NCI-H510A (cell line): ENCODE measurements around the gene GDF10.

Source experiments
- DNase-seq: peaks from one replicate; lab custom pipeline; 2025; lab: John Stamatoyannopoulos, UW

The GDF10 gene

DNA sequence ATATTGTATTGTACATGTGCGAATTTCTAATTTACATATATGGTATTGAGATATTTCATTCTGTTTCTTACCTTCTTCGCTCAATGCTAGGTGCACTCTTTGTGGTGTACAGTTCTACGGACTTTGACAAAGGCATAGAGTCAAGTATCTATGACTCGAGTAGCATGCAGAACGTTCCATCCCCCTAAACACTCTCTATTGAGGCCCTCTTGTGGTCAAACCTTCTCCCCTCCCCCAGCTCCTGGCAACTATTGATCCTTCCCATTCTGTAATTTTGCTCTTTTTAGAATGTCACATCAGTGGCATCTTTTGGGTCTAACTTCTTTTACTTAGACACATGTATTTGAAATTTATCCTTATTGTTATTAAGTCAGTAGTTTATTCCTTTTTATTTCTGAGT lies 30.7 kb upstream of the GDF10 start:
- DNase-seq, result no peak

DNA sequence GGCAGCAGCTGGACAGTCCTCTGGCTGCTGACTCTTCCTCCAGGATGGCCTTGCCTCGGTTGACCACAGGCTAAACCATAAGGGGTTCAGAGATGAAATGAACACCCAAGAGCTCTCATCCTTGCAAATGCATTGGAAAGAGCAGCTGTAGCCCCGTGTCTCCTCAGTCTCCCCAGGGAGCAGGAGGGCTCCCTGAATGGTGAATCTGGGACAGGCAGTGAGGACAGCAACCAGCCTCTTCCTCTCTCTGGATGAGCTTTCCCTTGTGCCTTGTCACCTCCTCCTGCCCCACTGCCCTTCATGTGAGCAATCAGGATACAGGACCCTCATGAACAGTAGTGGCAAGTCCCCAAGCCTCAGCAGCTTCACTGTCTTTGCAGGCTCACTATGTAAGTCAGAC lies 23.9 kb upstream of the GDF10 start:
- no peak for DNase-seq

- DNase-seq, result no peak
Observed at GRCh38 chr10:47276576-47277351, 23.2 kb upstream of the GDF10 start.

DNA sequence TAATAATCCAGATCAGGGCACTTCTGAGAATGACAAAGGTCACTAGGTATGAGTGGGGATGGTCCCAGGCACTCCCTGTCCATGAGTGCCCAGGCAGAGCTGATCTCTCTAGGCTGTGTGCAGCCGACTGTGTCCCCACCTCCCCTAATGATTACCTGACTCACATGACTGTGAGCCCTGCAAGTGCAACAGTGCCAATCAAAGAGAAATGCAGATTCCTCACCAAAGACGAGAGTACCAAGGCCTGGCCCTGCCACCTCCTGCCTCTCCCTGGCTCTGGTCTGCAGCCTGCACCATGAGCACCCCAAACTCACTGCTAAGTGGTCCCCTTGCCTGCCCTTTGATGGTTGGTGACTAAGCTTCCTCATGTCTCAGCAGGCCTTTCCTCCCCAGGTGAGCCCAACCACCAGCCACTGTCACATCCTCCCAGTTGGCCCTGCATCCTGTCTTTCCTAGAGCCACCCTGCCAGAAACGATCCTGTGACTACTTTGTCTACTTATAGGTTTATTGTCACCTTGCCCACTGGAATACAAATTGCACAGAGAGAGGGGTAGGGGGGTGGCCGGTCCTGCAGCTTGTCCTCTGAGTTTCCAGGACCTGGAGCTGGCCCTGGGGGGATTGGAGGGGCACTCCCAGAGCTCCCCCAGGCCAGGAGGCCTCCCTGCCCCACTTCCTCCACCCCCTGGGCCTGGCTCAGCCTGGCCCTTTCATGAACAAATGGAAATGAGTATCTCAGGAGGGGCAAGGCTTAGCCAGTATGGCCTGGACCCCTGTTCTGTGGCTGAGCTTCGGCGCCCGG lies 22.4 kb upstream of the GDF10 start:
- no peak for DNase-seq

DNA sequence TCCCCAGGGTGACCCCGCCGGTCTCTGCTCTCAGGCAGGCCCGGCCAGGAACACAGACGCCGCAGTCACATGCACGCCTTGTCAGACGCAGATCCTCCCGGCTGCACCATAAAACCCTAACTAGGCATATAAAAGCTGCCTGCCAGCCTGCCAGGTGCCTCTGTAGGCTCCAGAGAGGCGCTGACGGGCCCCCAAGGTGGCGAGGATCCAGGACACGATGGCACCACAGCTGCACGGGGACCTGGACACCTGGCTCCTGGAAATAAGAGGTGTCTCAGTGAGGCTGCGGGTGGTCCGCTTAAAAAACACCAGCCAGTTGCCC lies 21.9 kb upstream of the GDF10 start:
- no peak for DNase-seq

- DNase-seq, result no peak
Observed at GRCh38 chr10:47278720-47279119, 21.3 kb upstream of the GDF10 start.

DNA sequence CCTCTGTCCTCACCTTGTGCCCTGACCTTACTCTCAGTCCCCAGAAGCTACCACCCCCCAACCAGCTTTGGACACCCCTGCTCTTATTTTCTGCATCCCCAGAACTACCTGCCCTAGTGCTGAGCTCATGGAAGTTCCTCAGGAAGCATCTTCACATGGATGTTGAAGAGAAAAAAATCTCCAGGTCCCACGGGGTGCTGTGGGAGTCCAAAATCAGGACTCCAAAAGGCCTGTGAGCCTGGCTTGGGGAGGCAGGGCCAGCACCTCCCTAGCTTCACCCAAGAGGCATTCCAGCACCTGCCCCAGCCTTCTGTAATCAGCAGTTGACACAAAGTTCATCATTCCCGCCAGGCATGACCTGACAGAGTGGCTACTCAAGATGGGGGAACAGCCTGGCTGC lies 20.7 kb upstream of the GDF10 start:
- no peak for DNase-seq

DNA sequence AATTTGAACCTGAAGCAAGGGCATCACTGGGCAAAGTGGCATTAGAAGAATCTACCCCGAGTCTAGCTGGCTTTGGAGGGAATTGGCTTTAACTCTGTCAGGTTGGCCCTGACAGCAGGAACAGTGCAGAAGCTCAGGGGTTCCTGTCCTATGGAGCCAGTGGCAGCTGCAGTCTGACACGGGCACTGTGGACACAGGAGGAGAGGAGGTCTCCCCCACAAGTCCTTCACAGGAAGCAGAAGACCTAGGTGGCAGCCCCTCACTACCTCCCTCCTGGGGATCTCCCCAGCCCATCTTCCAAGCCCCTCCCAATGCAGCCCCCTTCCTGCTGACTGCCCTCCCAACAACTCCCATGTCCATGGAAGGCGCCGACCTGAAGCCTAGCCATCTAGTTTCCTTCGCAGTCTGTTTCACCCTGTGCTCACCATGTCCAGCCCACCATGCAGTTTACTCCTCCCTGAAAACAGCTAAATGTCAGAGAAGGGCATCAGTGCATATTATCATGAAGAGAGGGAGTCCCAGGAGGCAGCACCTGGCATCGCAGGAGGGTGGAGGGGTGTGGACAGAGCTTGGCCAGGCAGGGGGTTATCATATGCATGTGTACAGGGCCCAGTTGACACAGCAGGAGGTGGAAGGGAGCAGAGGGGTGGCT lies 17.9 kb upstream of the GDF10 start:
- DNase-seq, result no peak

DNA sequence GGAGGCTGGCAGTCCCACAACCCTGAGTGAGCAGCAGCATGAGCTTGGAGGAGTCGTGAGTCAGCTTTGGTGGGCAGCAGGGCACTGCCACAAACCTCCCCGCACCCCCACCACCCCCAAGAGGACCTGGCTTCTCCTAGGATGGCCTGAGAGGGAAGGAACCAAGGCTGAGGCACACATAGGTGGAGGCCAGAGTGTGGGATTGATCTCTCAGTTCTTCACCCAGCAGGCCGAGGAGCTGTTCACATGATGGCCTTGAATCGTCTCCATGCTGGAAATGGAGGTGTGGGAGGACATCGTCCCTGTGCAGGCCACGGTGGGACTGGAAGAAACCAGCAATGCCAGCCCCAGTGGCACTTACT lies 17.4 kb upstream of the GDF10 start:
- no peak for DNase-seq

DNA sequence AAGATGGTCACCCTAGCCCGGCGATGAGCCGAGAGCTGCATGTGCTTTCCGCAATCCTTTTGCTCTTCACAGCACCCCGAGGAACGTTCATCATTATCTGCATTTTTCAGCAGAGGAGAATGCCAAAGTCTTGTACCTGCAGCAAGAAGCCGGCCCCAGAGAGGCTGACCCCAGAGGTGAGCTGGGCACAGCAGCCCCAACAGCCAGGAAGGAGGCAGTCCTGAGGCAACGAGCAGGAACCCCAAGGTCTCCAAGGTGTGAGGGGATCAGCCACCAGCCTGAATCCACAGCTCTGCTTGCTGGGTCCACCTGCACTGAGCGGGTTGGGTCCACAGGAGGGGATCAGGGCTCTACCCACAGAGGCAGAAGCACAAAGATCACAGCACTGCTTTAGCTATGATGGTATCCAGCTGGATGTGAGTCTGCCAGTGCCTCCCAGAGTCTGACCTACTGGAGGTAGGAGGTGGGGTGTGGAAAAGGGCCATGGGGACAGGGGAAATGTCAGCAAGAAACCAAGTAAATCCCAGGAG lies 16.8 kb upstream of the GDF10 start:
- DNase-seq, result no peak

- DNase-seq, result no peak
Observed at GRCh38 chr10:47283848-47284247, 16.1 kb upstream of the GDF10 start.

- no peak for DNase-seq
Observed at GRCh38 chr10:47285381-47286115, 14.4 kb upstream of the GDF10 start.

GRCh38 chr10:47286116-47286505 lies 13.9 kb upstream of the GDF10 start:
- DNase-seq, result no peak

DNA sequence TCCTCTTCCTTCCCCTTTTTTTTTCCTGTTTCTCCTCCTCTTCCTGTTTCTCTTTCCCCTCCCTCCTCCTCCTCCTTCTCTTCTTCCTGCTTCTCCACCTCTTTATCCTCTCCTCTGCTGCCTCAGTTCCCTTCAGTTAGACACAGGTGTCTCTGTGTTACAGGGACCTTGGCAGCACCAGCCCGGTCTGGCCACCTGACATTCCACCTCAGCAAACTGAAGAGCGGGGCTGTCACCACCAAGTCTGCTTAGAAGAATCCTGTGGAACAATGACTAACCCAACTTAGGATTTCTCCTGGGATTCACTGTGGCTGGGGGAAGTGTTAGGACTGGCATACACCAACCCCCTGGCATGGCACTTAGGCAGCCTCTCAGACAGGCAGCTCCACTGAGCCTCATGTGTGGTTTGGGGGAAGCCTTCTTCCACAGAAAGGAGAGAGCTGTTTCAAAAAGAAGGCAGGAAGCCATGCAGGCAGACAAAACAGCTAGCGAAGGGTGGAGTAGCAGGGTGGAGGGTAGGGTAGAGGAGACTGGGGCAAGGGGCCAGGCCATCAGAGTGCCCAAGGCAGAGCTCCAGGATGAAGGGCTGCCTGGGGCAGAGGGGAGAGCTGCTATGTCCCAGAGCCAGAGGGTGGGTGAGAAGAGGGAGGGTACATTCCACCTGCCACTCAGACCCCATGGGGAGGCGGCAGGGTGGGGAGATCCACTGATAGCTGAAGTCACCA lies 13.2 kb upstream of the GDF10 start:
- DNase-seq, result no peak

DNA sequence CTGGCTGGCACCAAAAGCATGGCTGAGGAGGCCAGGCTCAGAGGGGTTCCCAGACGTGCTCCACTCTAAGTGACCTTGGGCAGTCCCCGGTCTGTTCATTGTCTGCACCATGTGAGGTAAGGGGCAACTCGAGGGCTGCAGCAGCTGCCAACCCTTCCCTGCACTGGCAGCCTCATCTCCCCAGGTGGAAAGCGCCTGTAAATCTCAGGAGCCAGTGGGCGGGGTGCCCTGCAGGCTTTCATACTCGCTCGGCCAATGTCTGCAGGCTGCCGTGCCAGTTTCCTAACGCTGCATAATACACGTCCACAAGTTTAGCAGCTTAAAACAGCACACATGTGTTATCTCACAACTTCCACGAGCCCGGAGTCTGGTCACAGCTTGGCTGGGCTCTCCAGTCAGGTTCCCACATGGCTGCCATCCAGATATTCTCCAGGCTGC lies 12.6 kb upstream of the GDF10 start:
- no peak for DNase-seq

DNA sequence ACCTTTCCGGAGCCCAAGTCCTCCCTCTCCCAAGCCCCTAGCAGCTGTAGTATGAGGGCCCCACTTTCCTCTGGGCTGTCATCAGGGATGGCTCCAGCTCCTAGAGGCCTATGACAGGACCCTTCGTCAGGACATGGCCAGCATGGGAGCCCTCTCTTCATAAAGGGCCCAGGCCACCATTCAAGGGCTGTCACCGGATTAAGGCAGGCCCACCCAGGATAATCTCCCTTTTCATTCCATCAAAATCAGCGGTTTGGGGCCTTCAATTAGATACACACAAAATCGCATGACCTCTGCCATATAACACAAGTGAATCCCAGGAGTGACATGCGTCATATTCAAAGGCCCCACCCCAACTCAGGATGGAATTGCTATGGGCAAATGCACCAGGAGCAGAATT lies 12.2 kb upstream of the GDF10 start:
- no peak for DNase-seq

GRCh38 chr10:47288236-47288635 lies 11.8 kb upstream of the GDF10 start:
- no peak for DNase-seq

DNA sequence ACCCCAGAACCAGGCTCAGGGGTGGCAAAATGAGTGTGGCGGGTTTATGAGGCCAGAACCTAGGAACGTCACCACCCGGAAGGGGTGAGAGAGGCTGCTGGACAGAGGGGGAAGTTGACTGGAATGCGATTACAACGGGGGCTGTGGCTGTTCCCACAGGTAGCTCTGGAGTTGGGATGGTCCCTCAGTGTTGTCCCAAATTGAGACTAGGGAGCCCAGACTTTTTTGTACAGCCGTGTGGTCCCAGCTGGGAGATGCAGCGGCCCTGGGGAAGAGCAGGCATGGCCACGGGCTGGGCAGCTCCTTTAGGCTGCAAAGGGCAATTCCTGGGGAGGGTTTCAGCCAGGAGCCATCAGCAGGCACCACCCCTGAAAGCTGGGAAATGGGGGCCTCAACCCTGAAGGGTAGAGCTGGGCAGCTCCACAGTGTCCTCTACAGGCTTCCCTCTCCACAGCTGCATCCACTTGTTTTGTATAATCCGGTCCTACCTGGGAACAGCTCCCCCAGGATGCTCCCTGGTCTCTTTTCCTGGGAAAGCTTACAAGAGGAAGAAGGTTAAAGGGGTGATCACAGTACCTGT lies 11.0 kb upstream of the GDF10 start:
- DNase-seq, result no peak

- no peak for DNase-seq
Observed at GRCh38 chr10:47289921-47290320, 10.1 kb upstream of the GDF10 start.

GRCh38 chr10:47290338-47290737 lies 9.7 kb upstream of the GDF10 start:
- no peak for DNase-seq

GRCh38 chr10:47291682-47292081 lies 8.3 kb upstream of the GDF10 start:
- no peak for DNase-seq
